ENCODE data around the gene ZC3H18. TPM values are rescaled to one million over a fixed set of nuclear protein-coding genes. Genes with fewer than 3 reads are reported as not detected.

The ZC3H18 gene
- total RNA-seq, 1 donor from 2014 or later = 18.4 TPM

DNA sequence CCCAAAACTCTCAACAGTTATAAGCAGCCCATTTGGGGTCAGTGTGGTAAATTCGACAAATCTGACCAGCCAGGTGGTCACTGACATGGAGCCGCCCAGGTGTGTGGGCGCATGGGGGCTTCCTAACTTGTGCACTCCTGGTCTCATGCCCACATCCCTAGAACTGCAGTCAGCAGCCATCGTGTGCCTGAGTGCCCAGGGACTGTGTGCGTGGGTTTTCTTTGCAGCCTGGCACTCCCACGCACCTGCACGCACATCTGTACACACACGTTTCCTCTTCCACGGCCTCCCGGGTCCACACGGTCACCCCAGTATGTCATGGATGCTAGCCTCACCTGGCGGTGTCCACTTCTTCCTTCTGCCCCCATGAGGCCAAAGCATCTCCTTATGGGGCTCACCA, 38.9 kb upstream of the ZC3H18 start:
- DNase-seq (ENCODE audit: extremely low spot score in 2 of 2) = no peak
- no peak overlapping the region for H3K4me3 ChIP-seq
- no peak overlapping the region for H3K27ac ChIP-seq
- intact Hi-C loops (cut with DNase I) = no loop called here
- peaks cover 0 to 5% of the 10 kb centered on the region in 2 donors for H3K36me3 ChIP-seq
- H3K27me3 ChIP-seq = no peaks in the 10 kb centered on the region
- no peak for TF ChIP-seq POLR2A (IDR thresholded peaks at IDR 0.05)
- TF ChIP-seq CTCF (IDR thresholded peaks at IDR 0.05) = no peak
- TF ChIP-seq POLR2AphosphoS5 (IDR thresholded peaks at IDR 0.05; ENCODE audit: insufficient read depth in 1 of 2, low read depth in 1 of 2) = no peak
- no peaks in the 10 kb centered on the region for H3K9me3 ChIP-seq
- H3K4me1 ChIP-seq = peaks cover 41% of the 10 kb centered on the region

DNA sequence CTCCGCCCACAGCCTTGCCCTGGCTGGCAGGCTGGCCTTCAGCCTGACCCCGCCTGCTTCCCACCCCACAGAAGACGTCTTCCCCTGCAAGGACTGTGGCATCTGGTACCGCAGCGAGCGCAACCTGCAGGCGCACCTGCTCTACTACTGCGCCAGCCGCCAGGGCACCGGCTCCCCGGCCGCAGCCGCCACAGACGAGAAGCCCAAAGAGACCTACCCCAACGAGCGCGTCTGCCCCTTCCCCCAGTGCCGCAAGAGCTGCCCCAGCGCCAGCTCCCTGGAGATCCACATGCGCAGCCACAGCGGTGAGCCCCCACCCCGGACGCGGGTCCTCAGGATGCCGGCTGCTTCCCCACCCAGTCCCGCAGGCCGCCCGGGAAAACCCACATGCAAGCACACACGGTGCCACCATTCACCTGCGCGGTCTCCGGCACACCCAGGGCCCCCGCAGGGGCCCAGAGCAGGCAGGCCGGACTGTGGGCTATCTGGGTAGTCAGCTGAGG, 38.2 kb upstream of the ZC3H18 start:
- H3K4me3 ChIP-seq = no peak overlapping the region
- intact Hi-C loops (cut with DNase I) = no loop called here
- no peaks in the 10 kb centered on the region for H3K9me3 ChIP-seq
- TF ChIP-seq POLR2AphosphoS5 (IDR thresholded peaks at IDR 0.05; ENCODE audit: insufficient read depth in 1 of 2, low read depth in 1 of 2) (no peak), POLR2A (IDR thresholded peaks at IDR 0.05) (no peak), CTCF (IDR thresholded peaks at IDR 0.05) (no peak)
- H3K36me3 ChIP-seq = peaks cover 0 to 5% of the 10 kb centered on the region in 2 donors
- H3K27me3 ChIP-seq = no peaks in the 10 kb centered on the region
- H3K4me1 ChIP-seq = peaks cover 40% of the 10 kb centered on the region
- no peak for DNase-seq (ENCODE audit: extremely low spot score in 2 of 2)
- H3K27ac ChIP-seq = no peak overlapping the region

- peaks cover 0 to 5% of the 10 kb centered on the region in 2 donors for H3K36me3 ChIP-seq
- no peaks in the 10 kb centered on the region for H3K9me3 ChIP-seq
- DNase-seq (ENCODE audit: extremely low spot score in 2 of 2) = no peak
- H3K4me1 ChIP-seq = peaks cover 33% of the 10 kb centered on the region
- no peaks in the 10 kb centered on the region for H3K27me3 ChIP-seq
- no peak overlapping the region for H3K27ac ChIP-seq
- TF ChIP-seq CTCF (IDR thresholded peaks at IDR 0.05) (no peak), POLR2AphosphoS5 (IDR thresholded peaks at IDR 0.05; ENCODE audit: insufficient read depth in 1 of 2, low read depth in 1 of 2) (no peak), POLR2A (IDR thresholded peaks at IDR 0.05) (no peak)
- H3K4me3 ChIP-seq = peak overlapping the region; percentile 58 to 97
- intact Hi-C loops (cut with DNase I) = no loop called here
These were observed 37.6 kb upstream of the ZC3H18 start for GRCh38 chr16:88532434-88533241.

GRCh38 chr16:88533381-88533917, 36.8 kb upstream of the ZC3H18 start:
- peaks cover 26% of the 10 kb centered on the region for H3K4me1 ChIP-seq
- peaks cover 0 to 5% of the 10 kb centered on the region in 2 donors for H3K36me3 ChIP-seq
- intact Hi-C loops (cut with DNase I) = no loop called here
- peak overlapping the region; percentile 58 to 97 for H3K4me3 ChIP-seq
- no peak for DNase-seq (ENCODE audit: extremely low spot score in 2 of 2)
- TF ChIP-seq POLR2AphosphoS5 (IDR thresholded peaks at IDR 0.05; ENCODE audit: insufficient read depth in 1 of 2, low read depth in 1 of 2) = no peak
- TF ChIP-seq CTCF (IDR thresholded peaks at IDR 0.05) = no peak
- no peak for TF ChIP-seq POLR2A (IDR thresholded peaks at IDR 0.05)
- H3K27me3 ChIP-seq = no peaks in the 10 kb centered on the region
- H3K9me3 ChIP-seq = no peaks in the 10 kb centered on the region
- no peak overlapping the region for H3K27ac ChIP-seq
